ENCODE results near the gene COG4. TPM values are rescaled to one million over a fixed set of nuclear protein-coding genes. Genes with fewer than 3 reads are reported as not detected.

COG4 gene
- total RNA-seq, 1 donor from 2014 or later = 29.2 TPM

- DNase-seq = no peak
Observed at GRCh38 chr16:70478912-70479341, 44.4 kb downstream of the COG4 start.

DNA sequence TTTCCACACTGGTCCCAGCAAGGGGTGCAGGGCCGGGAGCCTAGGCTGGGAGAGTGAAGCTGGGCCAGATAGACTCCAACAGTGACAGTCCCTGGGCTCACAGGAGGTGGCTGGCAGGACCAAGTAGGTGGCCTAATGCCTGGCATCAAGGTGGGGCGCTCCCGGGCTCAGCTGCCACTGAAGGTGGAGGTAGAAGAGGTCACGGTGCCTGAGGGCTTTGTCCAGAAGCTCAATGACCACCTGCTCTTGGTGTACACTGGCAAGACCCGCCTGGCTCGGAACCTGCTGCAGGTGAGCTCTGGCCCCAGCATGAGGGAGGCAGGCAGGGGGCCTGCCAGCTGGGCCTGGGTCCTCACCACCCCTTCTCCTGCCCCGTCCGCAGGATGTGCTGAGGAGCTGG, 45.2 kb downstream of the COG4 start:
- DNase-seq = no peak

DNA sequence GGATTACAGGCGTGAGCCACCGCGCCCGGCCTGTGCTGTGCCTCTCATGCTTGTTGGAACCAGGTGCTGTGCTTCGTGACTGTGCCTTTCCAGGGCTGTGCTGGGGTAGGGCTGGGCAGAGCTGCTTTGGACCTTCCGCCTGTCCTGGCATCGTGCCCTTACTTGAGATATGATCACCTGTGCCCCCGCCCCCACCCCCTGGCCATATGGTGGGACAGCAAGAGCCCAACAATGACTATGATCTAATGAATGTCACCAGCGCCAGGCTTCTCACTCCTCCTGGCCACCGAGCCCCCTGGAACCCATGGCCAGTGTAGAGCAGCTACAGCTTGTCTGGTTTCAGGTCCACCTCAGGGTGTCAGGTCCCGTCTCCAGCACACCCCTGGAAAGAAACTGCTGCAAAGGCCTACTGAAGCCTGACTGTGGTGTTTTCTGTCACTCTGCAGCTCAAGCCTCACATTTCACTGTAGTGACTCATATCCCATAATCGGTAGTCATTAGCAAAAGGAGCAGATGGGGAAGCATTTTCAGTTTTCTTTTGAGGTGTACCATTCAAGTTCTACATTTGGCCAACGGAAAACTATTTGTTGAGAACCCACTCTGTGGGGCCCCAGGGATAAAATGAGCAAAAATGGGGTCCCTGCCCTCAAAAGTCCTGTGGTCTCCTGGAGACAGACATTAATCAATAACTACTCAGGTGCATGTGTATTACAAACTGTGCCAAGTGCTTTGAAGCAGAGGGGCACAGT, 46.9 kb downstream of the COG4 start:
- no peak for DNase-seq

- DNase-seq = no peak
Observed at GRCh38 chr16:70475054-70475871, 48.1 kb downstream of the COG4 start.

DNA sequence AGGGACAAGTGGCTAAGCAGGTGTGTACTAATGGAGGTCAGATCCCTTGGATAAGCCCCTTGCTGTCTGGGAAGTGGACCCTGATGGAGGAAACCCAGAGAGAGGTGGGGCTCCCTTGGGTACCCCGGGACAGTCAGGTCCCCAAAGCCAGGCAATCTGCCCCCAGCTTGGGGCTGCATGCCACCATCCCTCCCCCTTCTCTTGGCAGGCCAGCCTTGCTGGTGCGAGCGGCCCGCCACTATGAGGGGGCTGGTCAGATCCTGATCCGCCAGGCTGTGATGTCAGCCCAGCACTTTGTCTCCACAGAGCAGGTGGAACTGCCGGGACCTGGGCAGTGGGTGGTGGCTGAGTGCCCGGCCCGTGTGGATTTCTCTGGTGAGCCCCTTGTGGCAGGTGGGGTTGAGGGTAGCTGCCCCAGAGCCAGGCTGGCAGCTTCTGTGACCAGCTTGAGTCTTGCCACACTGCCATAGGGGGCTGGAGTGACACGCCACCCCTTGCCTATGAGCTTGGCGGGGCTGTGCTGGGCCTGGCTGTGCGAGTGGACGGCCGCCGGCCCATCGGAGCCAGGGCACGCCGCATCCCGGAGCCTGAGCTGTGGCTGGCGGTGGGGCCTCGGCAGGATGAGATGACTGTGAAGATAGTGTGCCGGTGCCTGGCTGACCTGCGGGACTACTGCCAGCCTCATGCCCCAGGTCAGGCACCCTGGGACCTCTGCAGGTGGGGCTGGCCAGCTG, 48.9 kb downstream of the COG4 start:
- DNase-seq = no peak

- no peak for DNase-seq
Observed at GRCh38 chr16:70473446-70474319, 49.7 kb downstream of the COG4 start.

- DNase-seq = no peak
Observed at GRCh38 chr16:70472786-70473433, 50.4 kb downstream of the COG4 start.

GRCh38 chr16:70470927-70471341, 52.4 kb downstream of the COG4 start:
- DNase-seq = no peak

DNA sequence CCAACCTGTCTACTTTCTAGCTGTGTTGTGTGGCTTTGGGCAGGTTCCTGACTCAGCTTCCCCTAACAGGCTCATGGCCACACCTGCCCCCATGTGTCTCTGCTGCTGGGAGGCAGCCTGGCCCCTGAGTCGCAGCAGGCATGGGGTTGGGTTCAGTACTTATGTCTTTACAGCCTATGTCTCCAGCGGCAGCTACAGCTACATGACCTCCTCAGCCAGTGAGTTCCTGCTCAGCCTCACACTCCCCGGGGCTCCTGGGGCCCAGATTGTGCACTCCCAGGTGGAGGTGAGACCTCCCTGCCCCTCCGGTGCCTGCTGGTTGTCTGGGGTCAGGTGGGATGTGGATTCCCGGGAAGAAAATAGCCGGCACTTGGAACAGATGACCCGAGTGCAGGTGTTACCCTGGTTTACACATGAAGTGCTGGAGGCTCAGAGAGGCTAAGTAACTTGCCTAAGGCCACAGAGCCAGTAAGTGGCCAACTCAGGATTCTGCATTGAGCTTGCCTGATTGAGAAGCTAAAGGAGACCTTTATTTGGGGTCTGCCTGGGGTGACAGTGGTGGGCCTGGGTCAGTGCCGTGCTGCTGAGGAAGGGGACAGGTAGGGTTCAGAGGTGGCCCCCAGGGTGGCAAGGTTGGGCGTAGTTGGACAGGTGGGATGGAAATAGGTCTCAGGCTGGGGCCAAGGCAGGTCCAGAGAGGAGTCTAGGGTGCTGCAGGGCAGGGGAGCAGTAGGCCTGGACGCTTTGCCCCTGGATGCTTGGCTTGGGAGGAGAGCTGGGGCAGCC, 53.0 kb downstream of the COG4 start:
- no peak for DNase-seq

DNA sequence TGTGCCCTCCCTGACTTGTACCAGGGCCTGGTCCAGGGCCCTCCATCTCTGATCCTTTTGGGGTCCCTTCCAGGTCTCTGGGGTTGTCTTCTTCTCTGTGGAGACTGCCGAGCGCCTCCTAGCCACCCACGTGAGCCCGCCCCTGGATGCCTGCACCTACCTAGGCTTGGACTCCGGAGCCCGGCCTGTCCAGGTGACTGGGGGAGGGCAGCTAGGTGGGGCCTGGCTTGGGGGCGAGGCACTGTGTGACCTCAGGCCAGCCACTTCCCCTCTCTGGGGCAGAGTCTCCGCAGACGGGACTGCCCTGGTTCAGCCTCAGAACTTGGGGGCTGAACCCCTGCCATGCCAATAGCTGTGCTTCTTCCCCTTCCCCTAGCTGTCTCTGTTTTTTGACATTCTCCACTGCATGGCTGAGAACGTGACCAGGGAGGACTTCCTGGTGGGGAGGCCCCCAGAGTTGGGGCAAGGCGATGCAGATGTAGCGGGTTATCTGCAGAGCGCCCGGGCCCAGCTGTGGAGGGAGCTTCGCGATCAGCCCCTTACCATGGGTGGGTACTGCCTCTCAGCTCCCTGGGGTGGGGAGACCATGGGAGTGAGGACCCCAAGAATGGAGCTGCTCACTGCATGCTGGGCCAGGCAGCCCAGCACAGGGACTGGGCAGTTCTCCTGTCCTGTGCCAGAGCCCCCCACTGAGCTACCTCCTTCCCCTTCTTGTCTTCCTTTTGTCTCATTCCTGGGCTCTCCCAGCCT, 54.4 kb downstream of the COG4 start:
- DNase-seq = no peak

DNA sequence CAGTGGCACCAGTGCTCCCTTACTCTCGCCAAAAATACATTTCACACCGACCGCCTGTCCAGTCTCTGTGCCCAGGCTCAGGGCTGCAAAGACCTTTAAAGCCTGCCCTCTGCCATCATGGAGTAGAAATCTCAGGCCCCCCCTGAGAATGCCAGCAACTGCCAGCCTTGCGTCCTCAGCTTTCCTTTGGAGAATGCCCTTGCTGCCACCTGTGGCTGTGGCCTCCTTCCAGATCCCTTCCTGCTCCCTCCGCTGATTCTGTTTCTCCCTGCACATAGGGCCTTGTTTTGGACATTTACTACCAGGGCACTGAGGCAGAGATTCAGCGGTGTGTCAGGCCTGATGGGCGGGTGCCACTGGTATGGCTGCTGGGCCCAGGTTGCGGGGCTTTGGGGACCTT, 55.7 kb downstream of the COG4 start:
- no peak for DNase-seq

- DNase-seq = no peak
Observed at GRCh38 chr16:70467113-70467512, 56.2 kb downstream of the COG4 start.

GRCh38 chr16:70466805-70467076, 56.6 kb downstream of the COG4 start:
- DNase-seq = no peak

- no peak for DNase-seq
Observed at GRCh38 chr16:70465999-70466804, 57.2 kb downstream of the COG4 start.

DNA sequence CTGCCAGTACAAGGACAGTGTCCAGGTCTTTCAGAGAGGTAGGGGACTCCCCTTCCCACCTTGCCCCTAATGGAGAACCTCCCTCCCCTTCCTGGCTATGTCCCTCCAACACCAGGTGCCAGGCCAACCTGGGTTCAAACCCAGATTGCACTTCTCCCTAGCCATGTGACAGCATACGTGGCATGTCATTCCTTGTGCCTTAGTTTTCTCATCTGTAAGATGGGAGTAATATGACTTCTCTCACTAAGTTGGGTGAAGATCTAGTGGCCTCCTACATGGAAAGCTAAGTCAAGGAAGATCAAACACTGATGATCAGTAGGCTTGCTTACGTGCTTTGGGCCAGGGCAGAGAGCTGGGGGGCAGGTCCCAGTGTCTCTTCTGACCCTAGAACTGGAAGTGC, 60.1 kb downstream of the COG4 start:
- DNase-seq = no peak

GRCh38 chr16:70460737-70461261, 62.6 kb downstream of the COG4 start:
- no peak for DNase-seq

DNA sequence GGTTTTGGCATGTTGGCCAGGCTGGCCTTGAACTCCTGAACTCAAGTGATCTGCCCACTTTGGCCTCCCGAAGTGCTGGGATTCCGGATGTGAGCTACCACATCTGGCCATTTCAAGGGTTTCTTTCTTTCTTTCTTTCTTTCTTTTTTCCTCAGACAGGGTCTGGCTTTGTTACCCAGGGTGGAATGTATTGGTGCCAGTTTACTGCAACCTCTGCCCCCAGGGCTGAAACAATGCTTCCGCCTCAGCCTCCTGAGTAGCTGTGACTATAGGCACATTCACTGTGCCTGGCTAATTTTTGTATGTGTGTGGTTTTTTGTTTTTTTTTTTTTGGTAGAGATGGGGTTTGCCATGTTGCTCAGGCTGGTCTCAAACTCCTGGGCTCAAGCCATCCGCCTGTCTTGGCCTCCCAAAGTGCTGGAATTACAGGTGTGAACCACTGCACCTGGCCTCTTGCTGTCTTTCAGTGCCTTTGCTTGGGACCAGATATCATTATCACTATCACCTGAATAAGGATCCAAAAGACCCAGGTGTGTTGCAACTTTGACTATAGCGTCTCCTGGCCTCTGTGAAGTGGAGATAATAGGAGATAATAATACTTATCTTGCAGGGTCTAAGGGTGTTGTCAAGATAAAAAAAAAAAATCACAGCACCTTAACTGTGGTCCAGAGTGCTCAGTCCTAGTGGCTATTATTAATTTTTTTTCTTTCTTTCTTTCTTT, 65.7 kb downstream of the COG4 start:
- DNase-seq = no peak

- DNase-seq = no peak
Observed at GRCh38 chr16:70455910-70456309, 67.4 kb downstream of the COG4 start.

All from occipital lobe (tissue), 2 donors.